PC-3 (cell line): Measurements from ENCODE around the gene IRF8. TPM values are rescaled to one million over a fixed set of nuclear protein-coding genes. Genes with fewer than 3 reads are reported as not detected.

Experiments used
- ATAC-seq: fragments of 200-7000 bp; cut with Tn5 transposase; 2 replicates; pipeline ENCODE4 v1.9.1; 2020; ENCODE audit warnings: mild to moderate bottlenecking, moderate library complexity
- BruUV-seq: library from RNA; stranded (reverse); fragments of 400-500 nt; replicated peaks from 2 replicates; lab custom pipeline; 2021; lab: Mats Ljungman, UMichigan
- CTCF ChIA-PET: fragments of 300-600 bp; sonication (Branson Sonifier 250); formaldehyde crosslinking; loops from one replicate; lab custom pipeline; 2022; ENCODE audit warnings: antibody characterized with exemption; lab: Charles Lee
- POLR2A ChIA-PET: fragments of 300-600 bp; sonication (Branson Sonifier 250); formaldehyde crosslinking; loops from one replicate; lab custom pipeline; 2022; ENCODE audit warnings: antibody characterized with exemption; ENCODE audit not compliant: unreplicated experiment; lab: Charles Lee
- DNase-seq: peaks from one replicate; pipeline ENCODE4 v3.0.0-alpha.2; 2015
- H2AFZ ChIP-seq: fragments of 300-600 bp; sonication (generic); 2 replicates; pipeline ENCODE4 v1.6.0; 2016; ENCODE audit warnings: antibody characterized with exemption, low read length
- H3F3A ChIP-seq: fragments of 300-600 bp; sonication (generic); one replicate; pipeline ENCODE4 v1.6.0; 2017; ENCODE audit warnings: antibody characterized with exemption, low read length, control low read depth, mild to moderate bottlenecking; ENCODE audit not compliant: unreplicated experiment
- H3K27ac ChIP-seq: fragments of 300-600 bp; sonication (generic); 2 replicates; pipeline ENCODE4 v1.5.1; 2016; ENCODE audit warnings: mild to moderate bottlenecking, low read length
- H3K27me3 ChIP-seq: fragments of 300-600 bp; sonication (generic); 2 replicates; pipeline ENCODE4 v1.6.1; 2016; ENCODE audit warnings: low read length, mixed read lengths
- H3K36me3 ChIP-seq: fragments of 300-600 bp; sonication (generic); 2 replicates; pipeline ENCODE4 v1.6.1; 2016; ENCODE audit warnings: low read depth, mixed run types, low read length, mixed read lengths
- H3K4me1 ChIP-seq: fragments of 300-600 bp; sonication (generic); 2 replicates; pipeline ENCODE4 v1.5.1; 2016; ENCODE audit warnings: low read length; ENCODE audit not compliant: insufficient read depth
- H3K4me2 ChIP-seq: fragments of 300-600 bp; sonication (generic); 2 replicates; pipeline ENCODE4 v1.6.0; 2016; ENCODE audit warnings: low read length
- H3K4me3 ChIP-seq: fragments of 300-600 bp; sonication (generic); 2 replicates; pipeline ENCODE4 v1.5.1; 2016; ENCODE audit warnings: mild to moderate bottlenecking, low read length, mixed read lengths
- H3K79me2 ChIP-seq: fragments of 300-600 bp; sonication (generic); 2 replicates; pipeline ENCODE4 v1.6.1; 2017; ENCODE audit warnings: low read length, mixed read lengths
- H3K9ac ChIP-seq: fragments of 300-600 bp; sonication (generic); 2 replicates; pipeline ENCODE4 v1.6.0; 2016; ENCODE audit warnings: mild to moderate bottlenecking, low read length
- H3K9me2 ChIP-seq: fragments of 300-600 bp; sonication (generic); replicated peaks from 2 replicates; pipeline ENCODE4 v1.6.1; 2016; ENCODE audit warnings: mixed run types, low read length, mixed read lengths
- H3K9me3 ChIP-seq: fragments of 300-600 bp; sonication (generic); 2 replicates; pipeline ENCODE4 v1.6.1; 2016; ENCODE audit warnings: low read length, mixed read lengths
- H4K20me1 ChIP-seq: fragments of 300-600 bp; sonication (generic); 2 replicates; pipeline ENCODE4 v1.6.1; 2016; ENCODE audit warnings: low read length, mixed read lengths
- EZH2 ChIP-seq: fragments of 300-600 bp; sonication (generic); IDR thresholded peaks from one replicate; pipeline ENCODE4 v1.6.1; 2017; ENCODE audit warnings: antibody characterized with exemption, mild to moderate bottlenecking, low read length; ENCODE audit not compliant: unreplicated experiment
- EZH2phosphoT487 ChIP-seq: fragments of 300-600 bp; sonication (generic); IDR thresholded peaks from 2 replicates; pipeline ENCODE4 v1.6.1; 2018; ENCODE audit warnings: mild to moderate bottlenecking, antibody characterized with exemption, low read length, borderline replicate concordance
- intact Hi-C: fragments of 100-400 bp; cut with micrococcal nuclease; formaldehyde crosslinking; loops from 2 replicates; pipeline ENCODE4 v1.9.0; 2023
- total RNA-seq: library from RNA; depleted of rRNA; stranded (reverse); fragments of >200 nt; gene quantifications from 2 replicates; pipeline ENCODE4 v1.2.3, GENCODE V29; 2014
- TF ChIP-seq, protein P1 (sequence below): fragments of 300-600 bp; sonication (generic); conservative IDR thresholded peaks from 2 replicates; pipeline ENCODE4 v1.5.1; 2017; ENCODE audit warnings: antibody characterized with exemption, low read depth, mild to moderate bottlenecking, low read length

Gene IRF8
- total RNA-seq, 1 experiment from 2014 or later = not detected

- Histone ChIP-seq H3K79me2 (no peaks in the 10 kb centered on the region), H3K9ac (no peak overlapping the region), H3K36me3 (no peaks in the 10 kb centered on the region), H3K4me1 (peaks cover 4% of the 10 kb centered on the region; the same call in 1 of the 2 replicates), H3K9me3 (no peaks in the 10 kb centered on the region), H3K27ac (no peak overlapping the region), H3K4me2 (no peak overlapping the region), H3F3A (no peaks in the 10 kb centered on the region), H4K20me1 (no peaks in the 10 kb centered on the region), H3K27me3 (peaks cover 24% of the 10 kb centered on the region), H3K9me2 (no peaks in the 10 kb centered on the region), H2AFZ (no peak overlapping the region), H3K4me3 (no peak overlapping the region)
- intact Hi-C loops = no loop called here
- no peak for ATAC-seq
- no peak for DNase-seq
- no TSS peak for BruUV-seq
- ChIA-PET CTCF (no interaction called here), POLR2A (no interaction called here)
- TF ChIP-seq, protein P1, sequence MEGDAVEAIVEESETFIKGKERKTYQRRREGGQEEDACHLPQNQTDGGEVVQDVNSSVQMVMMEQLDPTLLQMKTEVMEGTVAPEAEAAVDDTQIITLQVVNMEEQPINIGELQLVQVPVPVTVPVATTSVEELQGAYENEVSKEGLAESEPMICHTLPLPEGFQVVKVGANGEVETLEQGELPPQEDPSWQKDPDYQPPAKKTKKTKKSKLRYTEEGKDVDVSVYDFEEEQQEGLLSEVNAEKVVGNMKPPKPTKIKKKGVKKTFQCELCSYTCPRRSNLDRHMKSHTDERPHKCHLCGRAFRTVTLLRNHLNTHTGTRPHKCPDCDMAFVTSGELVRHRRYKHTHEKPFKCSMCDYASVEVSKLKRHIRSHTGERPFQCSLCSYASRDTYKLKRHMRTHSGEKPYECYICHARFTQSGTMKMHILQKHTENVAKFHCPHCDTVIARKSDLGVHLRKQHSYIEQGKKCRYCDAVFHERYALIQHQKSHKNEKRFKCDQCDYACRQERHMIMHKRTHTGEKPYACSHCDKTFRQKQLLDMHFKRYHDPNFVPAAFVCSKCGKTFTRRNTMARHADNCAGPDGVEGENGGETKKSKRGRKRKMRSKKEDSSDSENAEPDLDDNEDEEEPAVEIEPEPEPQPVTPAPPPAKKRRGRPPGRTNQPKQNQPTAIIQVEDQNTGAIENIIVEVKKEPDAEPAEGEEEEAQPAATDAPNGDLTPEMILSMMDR = no peak
- TF ChIP-seq EZH2phosphoT487 (no peak), EZH2 (no peak)
These were observed 19.0 kb downstream of the IRF8 start for GRCh38 chr16:85917959-85918358.

GRCh38 chr16:85918436-85918835 lies 19.5 kb downstream of the IRF8 start:
- no TSS peak for BruUV-seq
- DNase-seq (no peak), ATAC-seq (no peak)
- H3K36me3 ChIP-seq = no peaks in the 10 kb centered on the region
- H2AFZ ChIP-seq = no peak overlapping the region
- H3K4me3 ChIP-seq = no peak overlapping the region
- H3K9ac ChIP-seq = no peak overlapping the region
- no peaks in the 10 kb centered on the region for H3F3A ChIP-seq
- H3K9me2 ChIP-seq = no peaks in the 10 kb centered on the region
- ChIA-PET CTCF (no interaction called here), POLR2A (no interaction called here)
- H3K27me3 ChIP-seq = peaks cover 29% of the 10 kb centered on the region
- H3K4me1 ChIP-seq = peaks cover 4% of the 10 kb centered on the region; the same call in 1 of the 2 replicates
- H3K27ac ChIP-seq = no peak overlapping the region
- H4K20me1 ChIP-seq = no peaks in the 10 kb centered on the region
- no peaks in the 10 kb centered on the region for H3K79me2 ChIP-seq
- no peak overlapping the region for H3K4me2 ChIP-seq
- no peak for TF ChIP-seq EZH2
- TF ChIP-seq EZH2phosphoT487 = no peak
- TF ChIP-seq, protein P1 = no peak
- intact Hi-C loops = no loop called here
- no peaks in the 10 kb centered on the region for H3K9me3 ChIP-seq

GRCh38 chr16:85919271-85920267 lies 20.6 kb downstream of the IRF8 start:
- intact Hi-C loops = no loop called here
- ATAC-seq = no peak
- Histone ChIP-seq H3K4me3 (no peak overlapping the region), H3K27ac (no peak overlapping the region), H3K9ac (no peak overlapping the region), H3K4me2 (no peak overlapping the region), H3K36me3 (no peaks in the 10 kb centered on the region), H3K4me1 (peaks cover 4% of the 10 kb centered on the region; the same call in 1 of the 2 replicates), H2AFZ (no peak overlapping the region), H3K9me3 (no peaks in the 10 kb centered on the region), H3K79me2 (no peaks in the 10 kb centered on the region), H3K27me3 (peaks cover 36% of the 10 kb centered on the region), H3F3A (no peaks in the 10 kb centered on the region), H4K20me1 (no peaks in the 10 kb centered on the region), H3K9me2 (no peaks in the 10 kb centered on the region)
- ChIA-PET CTCF (no interaction called here), POLR2A (no interaction called here)
- no peak for DNase-seq
- BruUV-seq = no TSS peak
- TF ChIP-seq EZH2phosphoT487 (no peak), EZH2 (no peak)
- TF ChIP-seq, protein P1 = no peak
